H9 (cell line): ENCODE data around the gene MACROH2A1. TPM values are rescaled to one million over a fixed set of nuclear protein-coding genes. Genes with fewer than 3 reads are reported as not detected.

Experiments
- DNase-seq: peaks from one replicate; pipeline ENCODE4 v3.0.0-alpha.2; 2017
- H2AFZ ChIP-seq: one replicate; pipeline ENCODE4 v1.6.1; 2013; ENCODE audit warnings: mild to moderate bottlenecking, low read length, control low read depth, moderate library complexity
- H2AK5ac ChIP-seq: 2 replicates; pipeline ENCODE4 v1.6.1; 2013; ENCODE audit warnings: low read length, control low read depth, mixed read lengths; ENCODE audit not compliant: insufficient read length
- H2BK120ac ChIP-seq: one replicate; pipeline ENCODE4 v1.6.1; 2013; ENCODE audit warnings: low read depth, mild to moderate bottlenecking, low read length, control low read depth, inconsistent platforms; ENCODE audit not compliant: poor library complexity, severe bottlenecking
- H2BK12ac ChIP-seq: 2 replicates; pipeline ENCODE4 v1.6.1; 2013; ENCODE audit warnings: low read length, control low read depth, mixed read lengths, low read depth; ENCODE audit not compliant: insufficient read length
- H2BK15ac ChIP-seq: 2 replicates; pipeline ENCODE4 v1.6.1; 2013; ENCODE audit warnings: low read depth, low read length, control low read depth
- H2BK20ac ChIP-seq: one replicate; pipeline ENCODE4 v1.6.1; 2013; ENCODE audit warnings: low read depth, mild to moderate bottlenecking, low read length, control low read depth, inconsistent platforms; ENCODE audit not compliant: poor library complexity, severe bottlenecking
- H2BK5ac ChIP-seq: 2 replicates; pipeline ENCODE4 v1.6.1; 2013; ENCODE audit warnings: low read length, control low read depth, mixed read lengths; ENCODE audit not compliant: insufficient read length
- H3K14ac ChIP-seq: 2 replicates; pipeline ENCODE4 v1.6.1; 2013; ENCODE audit warnings: low read length, control low read depth; ENCODE audit not compliant: insufficient read depth
- H3K18ac ChIP-seq: 2 replicates; pipeline ENCODE4 v1.6.1; 2013; ENCODE audit warnings: low read depth, mild to moderate bottlenecking, mixed read lengths, low read length, control low read depth; ENCODE audit not compliant: insufficient read length
- H3K23ac ChIP-seq: 2 replicates; pipeline ENCODE4 v1.6.1; 2013; ENCODE audit warnings: low read length, control low read depth, mixed read lengths, low read depth; ENCODE audit not compliant: insufficient read length
- H3K23me2 ChIP-seq: 2 replicates; pipeline ENCODE4 v1.6.1; 2013; ENCODE audit warnings: low read depth, mild to moderate bottlenecking, mixed read lengths, low read length, control low read depth; ENCODE audit not compliant: insufficient read length, poor library complexity, severe bottlenecking
- H3K27ac ChIP-seq: 2 replicates; pipeline ENCODE4 v1.5.1; 2013; ENCODE audit warnings: low read length, control low read depth, mixed read lengths, low read depth; ENCODE audit not compliant: insufficient read length
- H3K27me3 ChIP-seq: 2 replicates; pipeline ENCODE4 v1.6.1; 2013; ENCODE audit warnings: low read length, control low read depth, inconsistent platforms; ENCODE audit not compliant: insufficient read depth
- H3K4ac ChIP-seq: 2 replicates; pipeline ENCODE4 v1.6.1; 2013; ENCODE audit warnings: low read depth, mild to moderate bottlenecking, control low read depth, inconsistent platforms, low read length, moderate library complexity
- H3K4me1 ChIP-seq: 2 replicates; pipeline ENCODE4 v1.6.1; 2013; ENCODE audit warnings: low read length, control low read depth, inconsistent platforms; ENCODE audit not compliant: insufficient read depth
- H3K4me2 ChIP-seq: 2 replicates; pipeline ENCODE4 v1.6.1; 2013; ENCODE audit warnings: low read length, control low read depth, mixed read lengths; ENCODE audit not compliant: insufficient read length, insufficient read depth
- H3K56ac ChIP-seq: 2 replicates; pipeline ENCODE4 v1.6.1; 2013; ENCODE audit warnings: low read depth, mild to moderate bottlenecking, mixed read lengths, low read length, control low read depth; ENCODE audit not compliant: insufficient read length
- H3K79me1 ChIP-seq: 2 replicates; pipeline ENCODE4 v1.6.1; 2013; ENCODE audit warnings: low read depth, mild to moderate bottlenecking, moderate library complexity, low read length, control low read depth, inconsistent platforms; ENCODE audit not compliant: insufficient read depth, poor library complexity, severe bottlenecking
- H3K79me2 ChIP-seq: 2 replicates; pipeline ENCODE4 v1.6.1; 2013; ENCODE audit warnings: low read length, control low read depth, inconsistent platforms; ENCODE audit not compliant: insufficient read depth
- H3K9ac ChIP-seq: 2 replicates; pipeline ENCODE4 v1.6.1; 2013; ENCODE audit warnings: low read length, control low read depth, mixed read lengths; ENCODE audit not compliant: insufficient read length; ENCODE audit errors: extremely low read depth
- H3K9me3 ChIP-seq: one replicate; pipeline ENCODE4 v1.6.1; 2013; ENCODE audit warnings: low read depth, low read length, inconsistent platforms; ENCODE audit not compliant: control insufficient read depth
- H3T11ph ChIP-seq: one replicate; pipeline ENCODE4 v1.6.1; 2013; ENCODE audit warnings: mild to moderate bottlenecking, low read length, control low read depth, inconsistent platforms
- H4K20me1 ChIP-seq: one replicate; pipeline ENCODE4 v1.6.1; 2013; ENCODE audit not compliant: control insufficient read depth, insufficient read length, insufficient read depth
- H4K5ac ChIP-seq: 2 replicates; pipeline ENCODE4 v1.6.1; 2013; ENCODE audit warnings: low read depth, mild to moderate bottlenecking, mixed read lengths, low read length, control low read depth; ENCODE audit not compliant: insufficient read length
- H4K8ac ChIP-seq: replicated peaks from 2 replicates; pipeline ENCODE4 v1.6.1; 2013; ENCODE audit warnings: low read length, control low read depth, mixed read lengths, low read depth; ENCODE audit not compliant: insufficient read length
- H4K91ac ChIP-seq: 2 replicates; pipeline ENCODE4 v1.6.1; 2013; ENCODE audit warnings: low read depth, mild to moderate bottlenecking, moderate library complexity, mixed read lengths, low read length, control low read depth; ENCODE audit not compliant: insufficient read length
- H3K27ac Mint-ChIP-seq, 3 experiments: 2 replicates in 2 of 3; 3 replicates in 1 of 3; pipeline ENCODE4 v1.8.0; 2020 to 2021; ENCODE audit warnings: mixed read lengths in 3 of 3, mild to moderate bottlenecking in 1 of 3, moderate library complexity in 1 of 3
- H3K27me3 Mint-ChIP-seq: 2 replicates; pipeline ENCODE4 v1.8.0; 2021; ENCODE audit warnings: low read depth, mild to moderate bottlenecking, moderate library complexity, mixed read lengths
- H3K36me3 Mint-ChIP-seq, 3 experiments: 2 replicates in 2 of 3; 3 replicates in 1 of 3; pipeline ENCODE4 v1.8.0; 2020 to 2021; ENCODE audit warnings: low read depth in 3 of 3, mixed read lengths in 3 of 3; ENCODE audit not compliant: insufficient read depth in 1 of 3
- H3K4me1 Mint-ChIP-seq, 2 experiments: 2 replicates each; pipeline ENCODE4 v1.8.0; 2020; ENCODE audit warnings: mixed read lengths in 2 of 2
- H3K4me3 Mint-ChIP-seq, 2 experiments: 2 replicates in 1 of 2; 3 replicates in 1 of 2; pipeline ENCODE4 v1.8.0; 2020 to 2021; ENCODE audit warnings: mild to moderate bottlenecking in 2 of 2, mixed read lengths in 2 of 2, moderate library complexity in 1 of 2
- H3K9me3 Mint-ChIP-seq, 2 experiments: 2 replicates in 1 of 2; 3 replicates in 1 of 2; pipeline ENCODE4 v1.8.0; 2020; ENCODE audit warnings: mild to moderate bottlenecking in 2 of 2, mixed read lengths in 2 of 2, moderate library complexity in 1 of 2
- WGBS: extraction: QIAGEN DNeasy Blood & Tissue Kit; methylation state at CpG from one replicate; pipeline ENCODE4 v1.1.7; 2013; ENCODE audit warnings: missing lambda C conversion rate, low lambda C conversion rate, mixed read lengths; ENCODE audit not compliant: insufficient read length; ENCODE audit errors: extremely low coverage; 5-methylcytosine and 5-hydroxymethylcytosine counted together
- total RNA-seq: library from RNA; stranded (reverse); gene quantifications from 2 replicates; pipeline ENCODE4 v1.2.1, GENCODE V29; 2021
- TF ChIP-seq, protein P1 (sequence below): fragments of 200-600 bp; sonication (generic); conservative IDR thresholded peaks from 3 replicates; pipeline ENCODE4 v1.8.0; 2021; ENCODE audit warnings: antibody characterized with exemption, mild to moderate bottlenecking

MACROH2A1 gene
- total RNA-seq, 1 experiment from 2014 or later, result 111 TPM

DNA sequence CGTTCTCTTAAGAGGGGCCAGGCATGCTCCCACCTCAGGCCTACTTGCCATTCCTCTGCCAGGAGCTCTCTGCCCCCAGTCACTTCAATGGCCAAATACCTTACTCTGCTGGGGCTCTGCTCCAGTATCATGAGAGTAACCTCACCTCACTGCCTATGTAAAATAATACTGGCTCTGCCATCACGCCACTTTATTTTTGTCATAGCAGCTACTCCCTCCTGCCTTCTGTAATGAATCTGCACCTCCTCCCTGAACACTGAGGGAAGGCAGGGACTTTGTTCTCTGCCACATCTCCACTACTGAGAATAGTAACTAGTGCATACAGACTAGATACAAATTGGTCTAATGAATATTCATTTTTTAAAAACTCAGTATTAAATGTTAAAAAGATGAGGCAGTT is 33.8 kb downstream of the MACROH2A1 start:
- no peaks in the 10 kb centered on the region for H3K9me3 Mint-ChIP-seq
- no peaks in the 10 kb centered on the region for H3K79me2 ChIP-seq
- no CpG with 5 or more reads among the region's 2 CpGs for WGBS

More for the DNA sequence above, 33.8 kb downstream of the MACROH2A1 start:
- H3K36me3 Mint-ChIP-seq, result peaks cover 0 to 48% (median under 1%) of the 10 kb centered on the region in 3 experiments; a peak in 5 of 7 replicates
- H4K5ac ChIP-seq, result no peak overlapping the region
- H3T11ph ChIP-seq, result no peak overlapping the region
- H3K23me2 ChIP-seq, result no peaks in the 10 kb centered on the region
- H2AFZ ChIP-seq, result no peak overlapping the region
- H3K18ac ChIP-seq, result no peak overlapping the region
- no peak overlapping the region for H2BK120ac ChIP-seq
- no peak overlapping the region for H3K14ac ChIP-seq
- no peak overlapping the region for H4K91ac ChIP-seq
- TF ChIP-seq, protein P1, sequence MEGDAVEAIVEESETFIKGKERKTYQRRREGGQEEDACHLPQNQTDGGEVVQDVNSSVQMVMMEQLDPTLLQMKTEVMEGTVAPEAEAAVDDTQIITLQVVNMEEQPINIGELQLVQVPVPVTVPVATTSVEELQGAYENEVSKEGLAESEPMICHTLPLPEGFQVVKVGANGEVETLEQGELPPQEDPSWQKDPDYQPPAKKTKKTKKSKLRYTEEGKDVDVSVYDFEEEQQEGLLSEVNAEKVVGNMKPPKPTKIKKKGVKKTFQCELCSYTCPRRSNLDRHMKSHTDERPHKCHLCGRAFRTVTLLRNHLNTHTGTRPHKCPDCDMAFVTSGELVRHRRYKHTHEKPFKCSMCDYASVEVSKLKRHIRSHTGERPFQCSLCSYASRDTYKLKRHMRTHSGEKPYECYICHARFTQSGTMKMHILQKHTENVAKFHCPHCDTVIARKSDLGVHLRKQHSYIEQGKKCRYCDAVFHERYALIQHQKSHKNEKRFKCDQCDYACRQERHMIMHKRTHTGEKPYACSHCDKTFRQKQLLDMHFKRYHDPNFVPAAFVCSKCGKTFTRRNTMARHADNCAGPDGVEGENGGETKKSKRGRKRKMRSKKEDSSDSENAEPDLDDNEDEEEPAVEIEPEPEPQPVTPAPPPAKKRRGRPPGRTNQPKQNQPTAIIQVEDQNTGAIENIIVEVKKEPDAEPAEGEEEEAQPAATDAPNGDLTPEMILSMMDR, result no peak
- H2BK20ac ChIP-seq, result no peak overlapping the region
- H3K23ac ChIP-seq, result no peak overlapping the region
- H3K9ac ChIP-seq, result no peak overlapping the region
- DNase-seq, result no peak
- H2AK5ac ChIP-seq, result no peak overlapping the region
- no peaks in the 10 kb centered on the region for H4K20me1 ChIP-seq
- no peaks in the 10 kb centered on the region for H3K79me1 ChIP-seq
- H2BK15ac ChIP-seq, result no peak overlapping the region
- no peak overlapping the region for H3K56ac ChIP-seq
- H3K4me1 ChIP-seq, result no peaks in the 10 kb centered on the region
- H3K4me2 ChIP-seq, result no peak overlapping the region
- H3K27me3 Mint-ChIP-seq, result no peaks in the 10 kb centered on the region; the same call in 1 of the 2 replicates
- no peak overlapping the region for H3K4me3 Mint-ChIP-seq
- no peak overlapping the region; a peak in 1 of 7 replicates for H3K27ac Mint-ChIP-seq
- no peak overlapping the region for H4K8ac ChIP-seq
- H3K4me1 Mint-ChIP-seq, result no peaks in the 10 kb centered on the region
- no peaks in the 10 kb centered on the region for H3K9me3 ChIP-seq
- no peaks in the 10 kb centered on the region for H3K27me3 ChIP-seq
- H2BK5ac ChIP-seq, result no peak overlapping the region
- H2BK12ac ChIP-seq, result no peak overlapping the region
- H3K4ac ChIP-seq, result no peak overlapping the region
- no peak overlapping the region for H3K27ac ChIP-seq
